ENCODE measurements around the gene MGARP. TPM values are rescaled to one million over a fixed set of nuclear protein-coding genes. Genes with fewer than 3 reads are reported as not detected.

MGARP gene
- total RNA-seq, 2 donors from 2014 or later: 4.3 to 7.1 TPM

GRCh38 chr4:139223682-139224317 lies 56.2 kb downstream of the MGARP start:
- no peak for DNase-seq (ENCODE audit: low spot score)

GRCh38 chr4:139222215-139222614 lies 57.8 kb downstream of the MGARP start:
- Histone ChIP-seq H3K27ac (no peak overlapping the region), H3K4me3 (no peak overlapping the region), H3K9me3 (peaks cover 0 to 5% of the 10 kb centered on the region in 2 donors), H3K4me1 (no peaks in the 10 kb centered on the region), H3K27me3 (no peaks in the 10 kb centered on the region), H3K36me3 (no peaks in the 10 kb centered on the region)
- TF ChIP-seq, protein P1, sequence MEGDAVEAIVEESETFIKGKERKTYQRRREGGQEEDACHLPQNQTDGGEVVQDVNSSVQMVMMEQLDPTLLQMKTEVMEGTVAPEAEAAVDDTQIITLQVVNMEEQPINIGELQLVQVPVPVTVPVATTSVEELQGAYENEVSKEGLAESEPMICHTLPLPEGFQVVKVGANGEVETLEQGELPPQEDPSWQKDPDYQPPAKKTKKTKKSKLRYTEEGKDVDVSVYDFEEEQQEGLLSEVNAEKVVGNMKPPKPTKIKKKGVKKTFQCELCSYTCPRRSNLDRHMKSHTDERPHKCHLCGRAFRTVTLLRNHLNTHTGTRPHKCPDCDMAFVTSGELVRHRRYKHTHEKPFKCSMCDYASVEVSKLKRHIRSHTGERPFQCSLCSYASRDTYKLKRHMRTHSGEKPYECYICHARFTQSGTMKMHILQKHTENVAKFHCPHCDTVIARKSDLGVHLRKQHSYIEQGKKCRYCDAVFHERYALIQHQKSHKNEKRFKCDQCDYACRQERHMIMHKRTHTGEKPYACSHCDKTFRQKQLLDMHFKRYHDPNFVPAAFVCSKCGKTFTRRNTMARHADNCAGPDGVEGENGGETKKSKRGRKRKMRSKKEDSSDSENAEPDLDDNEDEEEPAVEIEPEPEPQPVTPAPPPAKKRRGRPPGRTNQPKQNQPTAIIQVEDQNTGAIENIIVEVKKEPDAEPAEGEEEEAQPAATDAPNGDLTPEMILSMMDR (IDR thresholded peaks at IDR 0.05): no peak
- DNase-seq (ENCODE audit: low spot score): no peak

More at GRCh38 chr4:139223682-139224317, 56.2 kb downstream of the MGARP start:
- Histone ChIP-seq H3K36me3 (no peaks in the 10 kb centered on the region), H3K9me3 (peaks cover 0 to 5% of the 10 kb centered on the region in 2 donors), H3K4me1 (no peaks in the 10 kb centered on the region), H3K27me3 (no peaks in the 10 kb centered on the region), H3K27ac (no peak overlapping the region), H3K4me3 (no peak overlapping the region)
- TF ChIP-seq, protein P1 (IDR thresholded peaks at IDR 0.05): no peak

DNA sequence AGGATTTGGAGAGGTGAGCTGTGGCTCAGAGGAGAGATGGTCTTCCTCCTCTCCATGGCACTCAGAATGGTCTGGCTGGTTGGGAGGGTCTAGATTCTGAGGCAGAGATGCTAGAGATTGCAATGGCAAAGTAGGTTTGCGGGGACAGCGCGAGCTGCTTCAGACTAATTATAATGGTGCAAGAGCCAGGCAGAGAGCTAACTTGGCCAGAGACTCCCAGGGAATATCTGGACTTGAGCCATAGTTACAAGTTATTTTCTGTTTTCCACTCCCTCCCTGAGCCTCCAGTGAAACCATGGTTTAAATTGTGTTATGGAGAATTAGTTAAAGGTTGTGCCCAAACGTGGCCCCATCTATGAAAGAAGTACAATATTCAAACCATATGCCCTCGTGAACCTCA lies 58.3 kb downstream of the MGARP start:
- no peaks in the 10 kb centered on the region for H3K4me1 ChIP-seq
- no peak for DNase-seq (ENCODE audit: low spot score)
- TF ChIP-seq, protein P1 (IDR thresholded peaks at IDR 0.05): no peak
- H3K9me3 ChIP-seq: peaks cover 0 to 5% of the 10 kb centered on the region in 2 donors
- no peaks in the 10 kb centered on the region for H3K27me3 ChIP-seq
- no peak overlapping the region for H3K27ac ChIP-seq
- no peaks in the 10 kb centered on the region for H3K36me3 ChIP-seq
- H3K4me3 ChIP-seq: no peak overlapping the region

GRCh38 chr4:139219450-139220055 lies 60.5 kb downstream of the MGARP start:
- H3K27ac ChIP-seq: no peak overlapping the region
- no peak overlapping the region for H3K4me3 ChIP-seq
- H3K27me3 ChIP-seq: no peaks in the 10 kb centered on the region
- peaks cover 0 to 5% of the 10 kb centered on the region in 2 donors for H3K9me3 ChIP-seq
- DNase-seq (ENCODE audit: low spot score): no peak
- H3K36me3 ChIP-seq: no peaks in the 10 kb centered on the region
- TF ChIP-seq, protein P1 (IDR thresholded peaks at IDR 0.05): no peak
- peaks cover 0 to 4% of the 10 kb centered on the region in 2 donors for H3K4me1 ChIP-seq

Other genes starting within 250 kb of the MGARP start
- gene ELF2, start 103.0 kb downstream of the MGARP start, total RNA-seq: 10 to 100 TPM; 32.2 to 32.3 TPM
- 10 to 100 TPM; 21.5 to 24.2 TPM for gene NAA15, start 21.3 kb upstream of the MGARP start, total RNA-seq
- 100 to 1,000 TPM in 1 of 2 donors, 10 to 100 TPM in 1; 96.1 to 118 TPM for gene NDUFC1, start 22.3 kb upstream of the MGARP start, total RNA-seq
- 1 to 10 TPM; 7.1 to 8.5 TPM for gene RAB33B, start 173.9 kb upstream of the MGARP start, total RNA-seq